HG02840 (cell line): ENCODE measurements around the gene ACSM6.

Experiments
- ATAC-seq: cut with Tn5 transposase; IDR thresholded peaks from one replicate; pipeline ENCODE4 v1.9.1; 2021; ENCODE audit warnings: mild to moderate bottlenecking, moderate library complexity, moderate number of reproducible peaks; ENCODE audit not compliant: unreplicated experiment, low FRiP score

The ACSM6 gene

DNA sequence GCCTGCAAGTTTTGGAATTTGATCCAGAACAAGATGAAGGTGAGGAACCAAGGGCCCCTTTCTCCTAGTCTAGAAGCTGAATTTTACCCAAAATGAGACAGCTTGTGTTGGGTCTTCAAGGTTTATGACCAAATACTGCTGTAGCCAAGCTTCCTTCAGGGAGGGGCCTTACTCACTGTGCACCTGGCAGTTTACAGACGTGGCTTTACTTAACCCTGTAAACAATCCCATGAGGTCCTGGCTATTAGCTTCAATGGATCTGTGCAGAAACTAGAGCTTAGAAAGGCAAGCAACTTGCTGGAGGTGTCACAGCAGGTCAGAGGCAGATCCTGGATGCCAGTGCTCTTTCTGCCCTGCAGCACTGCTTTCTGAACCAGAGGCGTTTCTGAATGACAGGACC lies 50.1 kb downstream of the ACSM6 start:
- no peak for ATAC-seq

DNA sequence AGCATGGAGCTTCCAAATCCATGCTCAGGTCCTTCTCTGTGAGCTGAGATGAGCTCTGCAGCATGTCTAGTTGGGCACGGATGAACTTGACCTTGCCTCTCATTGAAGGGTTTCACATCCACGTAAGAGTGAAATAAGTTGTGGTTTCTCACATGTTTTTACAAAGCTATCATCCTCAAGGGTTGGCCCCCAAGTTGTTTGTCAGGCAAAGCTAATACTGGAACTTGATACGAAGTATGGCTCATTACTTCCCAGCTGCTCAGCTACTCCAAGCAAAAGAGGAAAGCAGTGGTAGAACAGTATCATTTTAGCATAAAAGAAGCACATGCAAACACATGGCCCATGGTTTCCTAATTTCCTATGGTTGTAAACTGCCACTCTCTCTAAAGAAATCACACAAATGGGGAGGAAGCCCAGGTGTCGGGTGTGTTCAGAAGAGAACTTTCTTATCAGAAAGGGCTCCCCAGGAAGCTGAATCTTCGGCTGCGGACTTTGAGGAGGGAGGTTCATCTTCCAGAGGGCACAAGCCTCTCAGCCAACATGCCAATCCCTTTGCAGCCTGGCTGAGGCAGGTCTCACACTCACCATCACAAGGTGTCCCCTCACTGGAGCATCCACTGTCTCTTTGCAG lies 51.5 kb downstream of the ACSM6 start:
- ATAC-seq: peak; percentile 85

- no peak for ATAC-seq
These were observed 52.6 kb downstream of the ACSM6 start for GRCh38 chr10:95246582-95247051.

GRCh38 chr10:95247200-95247880 lies 53.3 kb downstream of the ACSM6 start:
- no peak for ATAC-seq

GRCh38 chr10:95247881-95248583 lies 54.0 kb downstream of the ACSM6 start:
- no peak for ATAC-seq

- no peak for ATAC-seq
These were observed 55.0 kb downstream of the ACSM6 start for GRCh38 chr10:95248989-95249388.

DNA sequence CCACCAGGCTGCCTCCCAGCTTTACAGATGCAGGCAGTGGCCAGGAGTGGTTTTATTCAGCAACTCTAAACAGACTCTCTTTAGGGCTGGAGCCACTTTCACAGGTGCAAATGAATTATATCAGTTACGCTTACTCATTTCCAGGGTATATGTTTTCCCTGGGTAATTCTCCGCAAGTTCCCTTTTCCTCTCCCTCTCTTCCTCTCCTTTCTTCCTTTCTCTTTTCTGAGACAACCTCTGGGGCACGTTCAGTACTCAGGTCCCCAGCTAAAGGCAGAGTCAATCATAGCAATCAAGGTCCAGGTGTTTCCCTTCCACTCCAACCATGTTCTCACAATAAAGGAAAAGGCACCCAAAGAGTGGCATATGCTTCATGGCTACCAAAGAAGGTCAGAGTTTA lies 55.4 kb downstream of the ACSM6 start:
- ATAC-seq: no peak

DNA sequence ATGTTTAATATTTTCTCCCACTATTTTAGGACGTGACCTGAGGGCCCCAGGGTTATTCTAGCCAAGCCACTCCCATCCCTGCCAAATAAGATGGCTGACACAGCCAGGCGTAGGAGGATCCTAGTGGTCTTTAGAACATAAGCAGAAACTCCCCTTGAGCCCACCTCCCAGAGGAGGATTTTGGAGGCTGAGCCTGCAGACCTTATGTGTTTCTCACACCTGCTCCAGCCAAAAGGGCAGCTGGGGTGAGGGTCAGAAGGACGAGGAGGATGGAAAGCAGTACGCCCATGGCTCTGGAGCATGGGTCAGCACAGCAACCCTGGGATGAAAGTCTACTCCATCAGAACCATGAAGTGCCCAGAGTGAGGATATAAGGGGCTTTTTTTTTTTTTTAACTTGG lies 56.8 kb downstream of the ACSM6 start:
- ATAC-seq: no peak

DNA sequence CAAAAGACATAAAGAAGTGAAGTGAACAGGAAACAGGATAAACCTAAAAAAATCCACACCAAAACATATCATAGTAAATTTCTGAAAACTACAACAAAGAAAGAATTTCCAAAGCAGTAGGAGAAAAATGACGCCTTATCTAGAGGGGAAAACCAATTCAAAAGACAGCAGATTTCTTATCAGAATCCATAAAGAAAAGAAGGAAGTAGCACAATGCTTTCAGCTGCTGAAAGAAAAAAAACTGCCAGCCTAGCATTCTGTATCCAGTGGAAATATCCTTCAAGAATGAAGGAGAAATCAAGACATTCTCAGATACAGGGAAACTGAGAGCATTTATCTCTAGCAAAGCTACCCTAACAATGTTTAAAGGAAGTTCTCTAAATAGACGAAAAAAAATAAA lies 59.0 kb downstream of the ACSM6 start:
- ATAC-seq: no peak

DNA sequence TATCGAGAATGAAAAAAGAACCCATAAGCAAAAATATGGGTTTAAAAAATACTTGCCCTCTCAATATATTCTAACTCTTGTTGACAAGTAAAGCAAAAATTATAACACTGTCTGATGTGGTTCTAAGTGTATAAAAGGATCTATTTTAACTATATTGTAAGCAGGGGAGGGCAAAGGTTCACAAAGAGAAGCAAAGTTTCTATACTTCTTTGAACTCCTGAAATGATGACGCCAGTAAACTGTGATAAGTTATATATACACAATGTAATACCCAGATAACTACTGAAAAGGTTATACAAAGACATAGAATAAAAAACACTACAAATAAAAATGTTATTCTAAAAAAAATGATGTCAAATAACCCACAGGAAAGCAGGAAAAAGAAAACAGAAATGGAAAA lies 59.6 kb downstream of the ACSM6 start:
- no peak for ATAC-seq

- no peak for ATAC-seq
These were observed 60.6 kb downstream of the ACSM6 start for GRCh38 chr10:95254629-95255028.

GRCh38 chr10:95256268-95256667 lies 62.2 kb downstream of the ACSM6 start:
- no peak for ATAC-seq

GRCh38 chr10:95257849-95258248 lies 63.8 kb downstream of the ACSM6 start:
- no peak for ATAC-seq

DNA sequence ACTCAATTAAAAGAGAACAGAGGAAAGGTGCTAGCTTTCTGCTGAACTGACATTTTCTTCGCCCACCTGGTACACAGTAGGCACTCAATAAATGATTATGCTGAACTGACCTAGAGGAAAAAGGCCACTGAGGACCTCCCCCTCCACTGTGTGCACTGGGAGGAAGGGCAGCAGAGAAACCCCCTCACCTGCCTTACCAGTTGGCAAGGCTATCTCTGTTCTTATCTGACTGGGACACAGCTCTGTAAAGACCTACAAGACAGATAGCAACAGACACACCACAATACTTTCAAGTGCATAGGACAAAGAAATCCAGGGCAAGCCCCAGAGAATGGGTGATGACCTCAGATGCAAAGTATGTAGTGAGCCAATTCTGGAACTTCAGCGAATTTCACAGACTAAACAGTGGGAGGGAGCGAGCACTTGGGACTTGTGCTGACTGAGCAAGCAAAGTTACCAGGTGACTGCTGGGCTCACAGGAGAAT lies 66.4 kb downstream of the ACSM6 start:
- ATAC-seq: no peak

- no peak for ATAC-seq
These were observed 67.0 kb downstream of the ACSM6 start for GRCh38 chr10:95260909-95261552.

DNA sequence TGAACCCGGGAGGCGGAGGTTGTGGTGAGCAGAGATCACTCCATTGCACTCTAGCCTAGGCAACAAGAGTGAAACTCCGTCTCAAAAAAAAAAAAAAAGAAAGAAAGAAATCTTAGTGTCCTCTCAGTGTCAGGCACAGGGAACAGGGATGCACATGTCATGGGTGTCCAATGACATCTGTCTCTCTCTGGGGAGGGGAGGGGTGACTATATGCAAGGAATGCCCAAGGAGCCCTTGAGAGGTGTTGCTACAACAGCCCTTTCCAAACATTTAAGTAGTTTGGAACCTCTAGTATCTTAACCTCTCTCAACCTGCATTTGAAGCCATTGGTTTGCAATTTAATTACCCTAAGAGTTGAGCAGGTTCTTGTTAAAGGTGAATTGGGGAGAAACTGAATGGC lies 67.9 kb downstream of the ACSM6 start:
- no peak for ATAC-seq

GRCh38 chr10:95262763-95263518 lies 68.9 kb downstream of the ACSM6 start:
- no peak for ATAC-seq

GRCh38 chr10:95263864-95264226 lies 69.8 kb downstream of the ACSM6 start:
- no peak for ATAC-seq

DNA sequence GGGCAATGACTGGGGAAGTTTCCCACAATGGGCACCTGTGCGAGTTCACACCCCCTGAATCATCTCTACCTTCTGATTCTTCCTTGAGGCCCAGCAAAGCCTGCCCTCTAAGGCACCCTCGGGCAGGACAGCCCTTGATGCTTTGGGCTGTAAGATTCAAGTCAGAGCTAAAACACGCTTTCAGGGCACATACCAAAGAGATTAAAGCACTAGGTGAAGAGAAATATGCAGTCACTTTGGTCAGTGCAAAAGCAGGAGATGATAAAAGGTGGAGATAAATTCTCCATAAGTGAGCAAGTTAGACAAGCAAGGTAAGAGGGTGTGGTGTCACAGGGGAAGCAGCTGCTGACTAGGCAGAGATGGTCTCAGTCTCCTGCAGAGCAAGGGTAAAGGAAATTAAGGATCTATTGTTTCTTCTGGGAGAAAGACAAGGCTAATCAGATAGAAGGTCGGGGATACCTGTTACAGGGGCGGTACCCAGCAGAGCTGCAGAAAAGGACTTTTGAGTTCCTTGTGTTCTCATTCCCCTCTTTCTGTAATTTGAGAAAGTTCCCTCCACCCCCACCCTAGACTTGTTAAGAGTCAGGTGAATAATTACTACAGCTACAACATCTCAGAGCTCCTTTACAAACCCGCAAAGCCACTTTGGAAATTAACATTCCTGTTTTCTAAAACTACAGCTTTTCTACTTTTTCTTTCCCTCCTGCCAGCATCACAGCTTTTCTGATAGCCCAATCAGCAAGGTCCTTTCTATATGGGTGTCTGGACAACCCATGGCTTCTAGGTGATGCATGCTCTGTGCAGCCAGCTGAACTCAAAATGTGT lies 70.4 kb downstream of the ACSM6 start:
- ATAC-seq: no peak

GRCh38 chr10:95265572-95265971 lies 71.5 kb downstream of the ACSM6 start:
- ATAC-seq: no peak
